ENCODE results near the gene ATF7. TPM values are rescaled to one million over a fixed set of nuclear protein-coding genes. Genes with fewer than 3 reads are reported as not detected.

Gene ATF7
- polyA plus RNA-seq, 2 donors = 15.9 to 23.5 TPM

GRCh38 chr12:53464685-53465418 lies 161.3 kb downstream of the ATF7 start:
- no peaks in the 10 kb centered on the region for H3K4me1 ChIP-seq (ENCODE audit: control insufficient read depth in 2 of 2, insufficient read depth in 2 of 2, low read length in 1 of 2)
- H3K9me3 ChIP-seq (ENCODE audit: control insufficient read depth in 2 of 2, insufficient read depth in 1 of 2, low read depth in 1 of 2, low read length in 1 of 2) = no peaks in the 10 kb centered on the region
- H3K4me3 ChIP-seq (ENCODE audit: low read depth in 1 of 2, low read length in 2 of 2) = no peak overlapping the region
- 93 to 94% methylated on average over 11 of the region's 11 CpGs for WGBS, 2 donors
- H3K27me3 ChIP-seq (ENCODE audit: control insufficient read depth in 1 of 2, insufficient read depth in 2 of 2, low read length in 2 of 2) = no peaks in the 10 kb centered on the region
- H3K27ac ChIP-seq (ENCODE audit: low read depth in 2 of 2, low read length in 1 of 2) = no peak overlapping the region
- H3K36me3 ChIP-seq (ENCODE audit: control insufficient read depth in 2 of 2, insufficient read depth in 2 of 2, low read length in 1 of 2) = peaks cover 23 to 46% of the 10 kb centered on the region in 2 donors

GRCh38 chr12:53463802-53464560 lies 162.2 kb downstream of the ATF7 start:
- Histone ChIP-seq H3K4me1 (ENCODE audit: control insufficient read depth in 2 of 2, insufficient read depth in 2 of 2, low read length in 1 of 2) (no peaks in the 10 kb centered on the region), H3K4me3 (ENCODE audit: low read depth in 1 of 2, low read length in 2 of 2) (no peak overlapping the region), H3K27ac (ENCODE audit: low read depth in 2 of 2, low read length in 1 of 2) (no peak overlapping the region), H3K27me3 (ENCODE audit: control insufficient read depth in 1 of 2, insufficient read depth in 2 of 2, low read length in 2 of 2) (no peaks in the 10 kb centered on the region), H3K9me3 (ENCODE audit: control insufficient read depth in 2 of 2, insufficient read depth in 1 of 2, low read depth in 1 of 2, low read length in 1 of 2) (no peaks in the 10 kb centered on the region), H3K36me3 (ENCODE audit: control insufficient read depth in 2 of 2, insufficient read depth in 2 of 2, low read length in 1 of 2) (peaks cover 23 to 51% of the 10 kb centered on the region in 2 donors)
- WGBS, 2 donors = 41 to 50% methylated on average over 5 of the region's 5 CpGs

- no peak overlapping the region for H3K4me3 ChIP-seq (ENCODE audit: low read depth in 1 of 2, low read length in 2 of 2)
- no peaks in the 10 kb centered on the region for H3K4me1 ChIP-seq (ENCODE audit: control insufficient read depth in 2 of 2, insufficient read depth in 2 of 2, low read length in 1 of 2)
- peak overlapping the region in 1 of 2 donors; percentile 35 for H3K27ac ChIP-seq (ENCODE audit: low read depth in 2 of 2, low read length in 1 of 2)
- H3K9me3 ChIP-seq (ENCODE audit: control insufficient read depth in 2 of 2, insufficient read depth in 1 of 2, low read depth in 1 of 2, low read length in 1 of 2) = no peaks in the 10 kb centered on the region
- WGBS, 2 donors = 65 to 68% methylated on average over 3 of the region's 3 CpGs
- H3K36me3 ChIP-seq (ENCODE audit: control insufficient read depth in 2 of 2, insufficient read depth in 2 of 2, low read length in 1 of 2) = peaks cover 19 to 51% of the 10 kb centered on the region in 2 donors
- no peaks in the 10 kb centered on the region for H3K27me3 ChIP-seq (ENCODE audit: control insufficient read depth in 1 of 2, insufficient read depth in 2 of 2, low read length in 2 of 2)
These were observed 163.2 kb downstream of the ATF7 start for GRCh38 chr12:53462935-53463334.

GRCh38 chr12:53461591-53461990 lies 164.6 kb downstream of the ATF7 start:
- Histone ChIP-seq H3K27ac (ENCODE audit: low read depth in 2 of 2, low read length in 1 of 2) (no peak overlapping the region), H3K9me3 (ENCODE audit: control insufficient read depth in 2 of 2, insufficient read depth in 1 of 2, low read depth in 1 of 2, low read length in 1 of 2) (no peaks in the 10 kb centered on the region), H3K4me1 (ENCODE audit: control insufficient read depth in 2 of 2, insufficient read depth in 2 of 2, low read length in 1 of 2) (no peaks in the 10 kb centered on the region), H3K4me3 (ENCODE audit: low read depth in 1 of 2, low read length in 2 of 2) (no peak overlapping the region), H3K27me3 (ENCODE audit: control insufficient read depth in 1 of 2, insufficient read depth in 2 of 2, low read length in 2 of 2) (no peaks in the 10 kb centered on the region), H3K36me3 (ENCODE audit: control insufficient read depth in 2 of 2, insufficient read depth in 2 of 2, low read length in 1 of 2) (peaks cover 19 to 46% of the 10 kb centered on the region in 2 donors)
- 79 to 80% methylated on average over 8 of the region's 8 CpGs for WGBS, 2 donors

GRCh38 chr12:53461059-53461458 lies 165.1 kb downstream of the ATF7 start:
- peaks cover 20 to 47% of the 10 kb centered on the region in 2 donors for H3K36me3 ChIP-seq (ENCODE audit: control insufficient read depth in 2 of 2, insufficient read depth in 2 of 2, low read length in 1 of 2)
- no peak overlapping the region for H3K27ac ChIP-seq (ENCODE audit: low read depth in 2 of 2, low read length in 1 of 2)
- no peak overlapping the region for H3K4me3 ChIP-seq (ENCODE audit: low read depth in 1 of 2, low read length in 2 of 2)
- no peaks in the 10 kb centered on the region for H3K4me1 ChIP-seq (ENCODE audit: control insufficient read depth in 2 of 2, insufficient read depth in 2 of 2, low read length in 1 of 2)
- H3K27me3 ChIP-seq (ENCODE audit: control insufficient read depth in 1 of 2, insufficient read depth in 2 of 2, low read length in 2 of 2) = no peaks in the 10 kb centered on the region
- no peaks in the 10 kb centered on the region for H3K9me3 ChIP-seq (ENCODE audit: control insufficient read depth in 2 of 2, insufficient read depth in 1 of 2, low read depth in 1 of 2, low read length in 1 of 2)
- 61 to 73% methylated on average over 3 of the region's 3 CpGs for WGBS, 2 donors

GRCh38 chr12:53459097-53459496 lies 167.1 kb downstream of the ATF7 start:
- Histone ChIP-seq H3K36me3 (ENCODE audit: control insufficient read depth in 2 of 2, insufficient read depth in 2 of 2, low read length in 1 of 2) (peaks cover 8 to 52% of the 10 kb centered on the region in 2 donors), H3K4me3 (ENCODE audit: low read depth in 1 of 2, low read length in 2 of 2) (no peak overlapping the region), H3K27me3 (ENCODE audit: control insufficient read depth in 1 of 2, insufficient read depth in 2 of 2, low read length in 2 of 2) (no peaks in the 10 kb centered on the region), H3K4me1 (ENCODE audit: control insufficient read depth in 2 of 2, insufficient read depth in 2 of 2, low read length in 1 of 2) (peaks cover 0 to 3% of the 10 kb centered on the region in 2 donors), H3K27ac (ENCODE audit: low read depth in 2 of 2, low read length in 1 of 2) (no peak overlapping the region), H3K9me3 (ENCODE audit: control insufficient read depth in 2 of 2, insufficient read depth in 1 of 2, low read depth in 1 of 2, low read length in 1 of 2) (no peaks in the 10 kb centered on the region)
- 69 to 76% methylated on average over 4 of the region's 4 CpGs for WGBS, 2 donors

Other genes starting within 250 kb of the ATF7 start
- gene SP1, start 246.2 kb downstream of the ATF7 start, polyA plus RNA-seq = 10 to 100 TPM; 21.6 to 22.3 TPM
- under 1 TPM in 1 of 2 donors, not detected in 1; 0.08 TPM for gene AMHR2, start 202.5 kb downstream of the ATF7 start, polyA plus RNA-seq
- 100 to 1,000 TPM in 1 of 2 donors, 10 to 100 TPM in 1; 73.8 to 119 TPM for gene PRR13, start 184.6 kb downstream of the ATF7 start, polyA plus RNA-seq
- 100 to 1,000 TPM; 330 to 344 TPM for gene PCBP2, start 174.3 kb downstream of the ATF7 start, polyA plus RNA-seq
- gene MAP3K12, start 126.9 kb downstream of the ATF7 start, polyA plus RNA-seq = 1 to 10 TPM; 6.2 to 8.5 TPM
- 10 to 100 TPM; 20.1 to 24.8 TPM for gene TARBP2, start 125.1 kb downstream of the ATF7 start, polyA plus RNA-seq
- gene NPFF, start 118.9 kb downstream of the ATF7 start, polyA plus RNA-seq = under 1 TPM in 1 of 2 donors, not detected in 1; 0.12 TPM
- gene ATP5MC2, start 49.7 kb upstream of the ATF7 start, polyA plus RNA-seq = 100 to 1,000 TPM; 334 to 466 TPM
- 10 to 100 TPM; 49.7 to 72.7 TPM for gene CALCOCO1, start 101.1 kb upstream of the ATF7 start, polyA plus RNA-seq
- gene CISTR, start 125.6 kb upstream of the ATF7 start, polyA plus RNA-seq = not detected

Measured in esophagus (tissue), 2 donors.